ENCODE results near the gene TRMT1.

The TRMT1 gene

GRCh38 chr19:13094771-13095392 is 21.7 kb downstream of the TRMT1 start:
- TF ChIP-seq CTCF (IDR thresholded peaks at IDR 0.05; ENCODE audit: borderline replicate concordance, control extremely low read depth, extremely low read depth, insufficient read depth, missing control alignments): no peak
- in situ Hi-C loops (cut with MboI; ENCODE audit: low sequenced_read_pairs, unreplicated experiment): loop anchor here (5.0 kb wide), 1 partner anchor 118 kb away; no protein-coding TSS in a partner anchor
- peak; percentile 68 for DNase-seq (ENCODE audit: low spot score)

- no peak for DNase-seq (ENCODE audit: low spot score)
- TF ChIP-seq CTCF (IDR thresholded peaks at IDR 0.05; ENCODE audit: borderline replicate concordance, control extremely low read depth, extremely low read depth, insufficient read depth, missing control alignments): no peak
- in situ Hi-C loops (cut with MboI; ENCODE audit: low sequenced_read_pairs, unreplicated experiment): loop anchor here (5.0 kb wide), 1 partner anchor 117 kb away; no protein-coding TSS in a partner anchor
Observed at GRCh38 chr19:13094106-13094504, 22.4 kb downstream of the TRMT1 start.

- DNase-seq (ENCODE audit: low spot score): peak; percentile 95
- in situ Hi-C loops (cut with MboI; ENCODE audit: low sequenced_read_pairs, unreplicated experiment): loop anchor here (5.0 kb wide), 1 partner anchor 116 kb away; no protein-coding TSS in a partner anchor
- TF ChIP-seq CTCF (IDR thresholded peaks at IDR 0.05; ENCODE audit: borderline replicate concordance, control extremely low read depth, extremely low read depth, insufficient read depth, missing control alignments): peak; percentile 86
Observed at GRCh38 chr19:13093407-13094105, 23.0 kb downstream of the TRMT1 start.

GRCh38 chr19:13092606-13093235 is 23.8 kb downstream of the TRMT1 start:
- TF ChIP-seq CTCF (IDR thresholded peaks at IDR 0.05; ENCODE audit: borderline replicate concordance, control extremely low read depth, extremely low read depth, insufficient read depth, missing control alignments): no peak
- no peak for DNase-seq (ENCODE audit: low spot score)
- in situ Hi-C loops (cut with MboI; ENCODE audit: low sequenced_read_pairs, unreplicated experiment): loop anchor here (5.0 kb wide), 1 partner anchor 115 kb away; no protein-coding TSS in a partner anchor

- TF ChIP-seq CTCF (IDR thresholded peaks at IDR 0.05; ENCODE audit: borderline replicate concordance, control extremely low read depth, extremely low read depth, insufficient read depth, missing control alignments): no peak
- in situ Hi-C loops (cut with MboI; ENCODE audit: low sequenced_read_pairs, unreplicated experiment): loop anchor here (5.0 kb wide), 1 partner anchor 115 kb away; no protein-coding TSS in a partner anchor
- no peak for DNase-seq (ENCODE audit: low spot score)
Observed at GRCh38 chr19:13092158-13092543, 24.4 kb downstream of the TRMT1 start.

- DNase-seq (ENCODE audit: low spot score): no peak
- in situ Hi-C loops (cut with MboI; ENCODE audit: low sequenced_read_pairs, unreplicated experiment): loop anchor here (5.0 kb wide), 1 partner anchor 114 kb away; no protein-coding TSS in a partner anchor
Observed at GRCh38 chr19:13091400-13092157, 25.0 kb downstream of the TRMT1 start.

More at GRCh38 chr19:13091400-13092157, 25.0 kb downstream of the TRMT1 start:
- TF ChIP-seq CTCF (IDR thresholded peaks at IDR 0.05; ENCODE audit: borderline replicate concordance, control extremely low read depth, extremely low read depth, insufficient read depth, missing control alignments): no peak
